Mesodermal cell (in vitro differentiated cells): ENCODE data around the gene COTL1.

Experiments used
- H3K27ac ChIP-seq: 2 replicates; pipeline ENCODE4 v1.7.0; 2013; ENCODE audit warnings: mild to moderate bottlenecking, low read depth, low read length, moderate library complexity; ENCODE audit not compliant: severe bottlenecking
- H3K36me3 ChIP-seq: 2 replicates; pipeline ENCODE4 v1.7.1; 2013; ENCODE audit warnings: mild to moderate bottlenecking, low read length, moderate library complexity; ENCODE audit not compliant: control insufficient read depth, insufficient read depth
- H3K4me1 ChIP-seq: one replicate; pipeline ENCODE4 v1.7.1; 2013; ENCODE audit warnings: mild to moderate bottlenecking, low read length; ENCODE audit not compliant: insufficient read depth, control insufficient read depth, poor library complexity, severe bottlenecking
- H3K4me3 ChIP-seq: 2 replicates; pipeline ENCODE4 v1.7.0; 2013; ENCODE audit warnings: low read length, control low read depth, mild to moderate bottlenecking; ENCODE audit not compliant: insufficient read depth, poor library complexity, severe bottlenecking; ENCODE audit errors: extremely low read depth
- H3K9me3 ChIP-seq: 2 replicates; pipeline ENCODE4 v1.7.1; 2013; ENCODE audit warnings: mild to moderate bottlenecking, low read length, moderate library complexity; ENCODE audit not compliant: control insufficient read depth
- WGBS, 2 experiments: methylation state at CpG; one replicate each; pipeline ENCODE4 v1.1.5; 2013; ENCODE audit warnings: missing lambda C conversion rate in 2 of 2; ENCODE audit not compliant: insufficient coverage in 2 of 2; 5-methylcytosine and 5-hydroxymethylcytosine counted together

Gene COTL1

GRCh38 chr16:84582958-84583516, 34.8 kb downstream of the COTL1 start:
- H3K36me3 ChIP-seq, result peaks cover 64% of the 10 kb centered on the region

GRCh38 chr16:84581158-84581557, 36.7 kb downstream of the COTL1 start:
- H3K4me3 ChIP-seq, result no peak overlapping the region
- H3K36me3 ChIP-seq, result peaks cover 53% of the 10 kb centered on the region
- WGBS, 2 experiments, result 96 to 99% methylated on average over 6 of the region's 8 CpGs
- no peak overlapping the region for H3K27ac ChIP-seq
- peaks cover 31% of the 10 kb centered on the region for H3K4me1 ChIP-seq
- no peaks in the 10 kb centered on the region for H3K9me3 ChIP-seq

More at GRCh38 chr16:84582958-84583516, 34.8 kb downstream of the COTL1 start:
- Histone ChIP-seq H3K9me3 (no peaks in the 10 kb centered on the region), H3K4me1 (peaks cover 30% of the 10 kb centered on the region), H3K27ac (peak overlapping the region; percentile 64), H3K4me3 (no peak overlapping the region)
- WGBS, 2 experiments, result 75 to 76% methylated on average over 5 to 9 of the region's 11 CpGs

DNA sequence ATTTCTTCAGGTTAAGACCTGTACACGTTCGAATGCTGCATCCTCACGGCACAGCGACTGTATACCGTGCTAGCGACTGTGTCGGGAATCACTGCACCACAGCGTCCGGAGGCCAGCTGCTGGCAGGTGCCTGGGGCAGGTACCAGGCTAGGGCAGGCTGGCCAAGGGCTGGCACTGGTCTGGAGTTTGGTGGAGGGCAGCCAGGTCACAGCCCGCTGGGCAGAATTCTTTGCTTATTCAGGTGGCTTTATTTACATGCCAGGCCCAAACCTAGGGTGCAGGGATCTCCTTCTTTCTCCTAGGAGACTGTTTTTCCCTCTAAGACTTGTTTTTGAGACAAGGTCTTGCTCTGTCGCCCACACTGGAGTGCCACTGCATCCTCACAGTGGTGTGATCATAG, 37.9 kb downstream of the COTL1 start:
- peaks cover 37% of the 10 kb centered on the region for H3K4me1 ChIP-seq
- H3K36me3 ChIP-seq, result peaks cover 55% of the 10 kb centered on the region
- H3K27ac ChIP-seq, result no peak overlapping the region
- H3K4me3 ChIP-seq, result no peak overlapping the region
- no peaks in the 10 kb centered on the region for H3K9me3 ChIP-seq
- 88 to 97% methylated on average over 11 of the region's 11 CpGs for WGBS, 2 experiments

- Histone ChIP-seq H3K9me3 (no peaks in the 10 kb centered on the region), H3K4me3 (no peak overlapping the region), H3K27ac (no peak overlapping the region), H3K4me1 (peaks cover 31% of the 10 kb centered on the region), H3K36me3 (peaks cover 56% of the 10 kb centered on the region)
- 89 to 100% methylated on average over 5 to 6 of the region's 6 CpGs for WGBS, 2 experiments
Measured at GRCh38 chr16:84578538-84579126, 39.2 kb downstream of the COTL1 start.

DNA sequence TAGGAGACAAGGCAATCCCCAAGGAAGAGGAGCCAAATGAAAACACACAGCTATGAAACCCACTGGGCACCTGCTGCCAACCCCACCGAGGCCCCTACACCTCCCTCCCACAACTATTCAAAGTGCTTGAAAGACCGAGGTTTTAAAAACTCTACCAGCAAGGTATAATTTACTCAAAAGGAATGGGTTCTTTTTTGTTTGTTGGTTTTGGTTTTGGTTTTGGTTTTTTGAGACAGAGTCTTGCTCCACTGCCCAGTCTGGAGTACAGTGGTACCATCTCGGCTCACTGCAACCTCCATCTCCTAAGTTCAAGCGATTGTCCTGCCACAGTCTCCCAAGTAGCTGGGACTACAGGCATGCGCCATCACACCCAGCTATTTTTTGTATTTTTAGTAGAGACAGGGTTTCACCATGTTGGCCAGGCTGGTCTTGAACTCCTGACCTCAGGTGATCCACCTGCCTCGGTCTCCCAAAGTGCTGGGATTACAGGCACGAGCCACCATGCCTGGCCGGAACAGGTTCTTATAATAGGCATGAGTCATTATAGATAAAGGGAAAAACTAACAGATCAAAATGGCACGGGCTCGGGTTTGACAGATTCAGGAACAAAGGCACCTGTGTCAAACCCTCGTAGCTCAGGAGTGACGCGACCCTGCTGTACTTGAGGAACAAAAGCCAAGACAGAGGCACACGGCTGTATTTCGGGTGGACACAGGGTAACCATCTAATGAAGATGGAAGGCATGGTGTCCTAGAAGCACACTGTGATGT, 40.7 kb downstream of the COTL1 start:
- Histone ChIP-seq H3K4me1 (peaks cover 18% of the 10 kb centered on the region), H3K36me3 (peaks cover 64% of the 10 kb centered on the region), H3K4me3 (no peak overlapping the region), H3K9me3 (no peaks in the 10 kb centered on the region), H3K27ac (no peak overlapping the region)
- WGBS, 2 experiments, result 96 to 97% methylated on average over 10 to 11 of the region's 15 CpGs

GRCh38 chr16:84575914-84576313, 42.0 kb downstream of the COTL1 start:
- peaks cover 69% of the 10 kb centered on the region for H3K36me3 ChIP-seq
- H3K4me1 ChIP-seq, result peaks cover 11% of the 10 kb centered on the region
- no peak overlapping the region for H3K4me3 ChIP-seq
- H3K27ac ChIP-seq, result peak overlapping the region; percentile 1
- H3K9me3 ChIP-seq, result peaks cover 10% of the 10 kb centered on the region
- 86 to 95% methylated on average over 7 of the region's 7 CpGs for WGBS, 2 experiments

- WGBS, 2 experiments, result 91 to 92% methylated on average over 9 to 11 of the region's 12 CpGs
- peaks cover 15% of the 10 kb centered on the region for H3K9me3 ChIP-seq
- H3K4me1 ChIP-seq, result peaks cover 11% of the 10 kb centered on the region
- peaks cover 75% of the 10 kb centered on the region for H3K36me3 ChIP-seq
- no peak overlapping the region for H3K27ac ChIP-seq
- H3K4me3 ChIP-seq, result no peak overlapping the region
Measured at GRCh38 chr16:84574191-84574590, 43.7 kb downstream of the COTL1 start.

DNA sequence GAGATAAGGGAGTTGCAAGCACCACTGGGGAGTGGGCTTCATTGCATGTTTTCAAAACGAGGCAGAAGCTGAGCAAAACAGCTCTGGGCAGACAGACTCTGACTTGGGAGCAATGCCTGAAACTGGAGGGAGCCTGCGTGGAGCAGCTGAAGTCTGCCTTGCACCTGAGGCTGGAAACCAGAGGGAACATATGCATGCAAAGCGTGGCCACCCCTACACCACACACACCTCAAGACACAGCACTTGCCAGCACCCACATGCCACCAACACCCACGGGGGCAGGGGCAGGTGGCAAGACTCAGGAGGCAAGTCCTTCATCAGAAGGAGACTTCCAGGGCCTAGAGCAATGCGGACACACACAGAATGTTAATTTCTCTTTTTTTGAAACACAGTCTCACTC, 45.8 kb downstream of the COTL1 start:
- H3K4me3 ChIP-seq, result no peak overlapping the region
- H3K27ac ChIP-seq, result no peak overlapping the region
- H3K4me1 ChIP-seq, result peaks cover 11% of the 10 kb centered on the region
- H3K36me3 ChIP-seq, result peaks cover 83% of the 10 kb centered on the region
- 85 to 86% methylated on average over 3 to 5 of the region's 5 CpGs for WGBS, 2 experiments
- H3K9me3 ChIP-seq, result peaks cover 15% of the 10 kb centered on the region

DNA sequence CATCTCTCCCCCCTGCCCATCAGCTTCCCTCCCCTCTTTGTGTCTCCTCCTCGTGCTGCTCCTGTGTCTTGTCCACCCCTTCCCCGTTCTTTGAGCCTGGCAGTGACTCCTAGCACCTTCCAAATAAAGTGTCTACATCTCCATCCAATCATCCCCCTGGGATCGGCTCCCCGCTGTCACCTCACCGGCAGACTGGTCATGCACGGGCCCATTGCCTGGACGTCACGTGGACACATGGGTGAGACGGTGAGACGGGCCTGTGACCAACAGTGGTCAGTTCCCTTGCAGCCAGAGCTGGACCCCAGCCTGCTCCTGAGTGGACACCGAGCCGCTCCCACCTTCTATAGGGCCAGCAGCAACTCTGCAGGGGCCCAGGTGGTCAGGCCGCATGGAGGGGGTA, 46.4 kb downstream of the COTL1 start:
- peaks cover 10% of the 10 kb centered on the region for H3K4me1 ChIP-seq
- peaks cover 88% of the 10 kb centered on the region for H3K36me3 ChIP-seq
- 95 to 98% methylated on average over 8 to 9 of the region's 13 CpGs for WGBS, 2 experiments
- H3K4me3 ChIP-seq, result no peak overlapping the region
- H3K27ac ChIP-seq, result no peak overlapping the region
- H3K9me3 ChIP-seq, result peaks cover 15% of the 10 kb centered on the region

- peaks cover 6% of the 10 kb centered on the region for H3K4me1 ChIP-seq
- WGBS, 2 experiments, result 96 to 98% methylated on average over 7 to 10 of the region's 14 CpGs
- H3K4me3 ChIP-seq, result no peak overlapping the region
- H3K9me3 ChIP-seq, result peaks cover 15% of the 10 kb centered on the region
- H3K36me3 ChIP-seq, result peaks cover 92% of the 10 kb centered on the region
- no peak overlapping the region for H3K27ac ChIP-seq
Measured at GRCh38 chr16:84570739-84571403, 47.0 kb downstream of the COTL1 start.
